ENCODE data around the gene UBA3. TPM values are rescaled to one million over a fixed set of nuclear protein-coding genes. Genes with fewer than 3 reads are reported as not detected.

UBA3 gene
- total and polyA plus RNA-seq, 3 donors from 2014 or later, result 39.8 to 56.2 (median 43.1) TPM

GRCh38 chr3:69092030-69092516 lies 11.9 kb upstream of the UBA3 start:
- Histone ChIP-seq H3K27me3 (no peaks in the 10 kb centered on the region), H3K27ac (peak overlapping the region; percentile 33 to 77), H3K36me3 (ENCODE audit: low read depth, missing control alignments) (no peaks in the 10 kb centered on the region), H3K9me3 (no peaks in the 10 kb centered on the region), H3K4me3 (no peak overlapping the region), H3K4me1 (peaks cover 54% of the 10 kb centered on the region)
- WGBS, 2 donors, result 40 to 41% methylated on average over 4 of the region's 4 CpGs
- intact Hi-C loops (cut with DNase I; ENCODE audit: low total_unique reads), result no loop called here
- DNase-seq, result no peak
- TF ChIP-seq POLR2A (IDR thresholded peaks at IDR 0.05) (no peak), CTCF (IDR thresholded peaks at IDR 0.05) (no peak)

- H3K4me1 ChIP-seq, result peaks cover 60% of the 10 kb centered on the region
- no peak for DNase-seq
- H3K27me3 ChIP-seq, result no peaks in the 10 kb centered on the region
- no peak overlapping the region for H3K4me3 ChIP-seq
- TF ChIP-seq CTCF (IDR thresholded peaks at IDR 0.05), result no peak
- H3K9me3 ChIP-seq, result no peaks in the 10 kb centered on the region
- intact Hi-C loops (cut with DNase I; ENCODE audit: low total_unique reads), result no loop called here
- 49 to 66% methylated on average over 5 of the region's 5 CpGs for WGBS, 2 donors
- H3K36me3 ChIP-seq (ENCODE audit: low read depth, missing control alignments), result no peaks in the 10 kb centered on the region
- H3K27ac ChIP-seq, result peak overlapping the region; percentile 33 to 77
These were observed 11.3 kb upstream of the UBA3 start for GRCh38 chr3:69091389-69092029.

- H3K4me3 ChIP-seq, result no peak overlapping the region
- no peaks in the 10 kb centered on the region for H3K36me3 ChIP-seq (ENCODE audit: low read depth, missing control alignments)
- H3K27me3 ChIP-seq, result no peaks in the 10 kb centered on the region
- H3K9me3 ChIP-seq, result no peaks in the 10 kb centered on the region
- H3K4me1 ChIP-seq, result peaks cover 60% of the 10 kb centered on the region
- TF ChIP-seq CTCF (IDR thresholded peaks at IDR 0.05), result no peak
- 71 to 72% methylated on average over 3 of the region's 3 CpGs for WGBS, 2 donors
- intact Hi-C loops (cut with DNase I; ENCODE audit: low total_unique reads), result no loop called here
- no peak overlapping the region for H3K27ac ChIP-seq
- DNase-seq, result no peak
These were observed 9.9 kb upstream of the UBA3 start for GRCh38 chr3:69090021-69090420.

- Histone ChIP-seq H3K36me3 (ENCODE audit: low read depth, missing control alignments) (no peaks in the 10 kb centered on the region), H3K4me3 (no peak overlapping the region), H3K27ac (no peak overlapping the region), H3K27me3 (no peaks in the 10 kb centered on the region), H3K9me3 (no peaks in the 10 kb centered on the region), H3K4me1 (peaks cover 50% of the 10 kb centered on the region)
- DNase-seq, result no peak
- 46 to 47% methylated on average over 2 of the region's 2 CpGs for WGBS, 2 donors
- TF ChIP-seq POLR2A (IDR thresholded peaks at IDR 0.05) (no peak), CTCF (IDR thresholded peaks at IDR 0.05) (no peak)
- intact Hi-C loops (cut with DNase I; ENCODE audit: low total_unique reads), result no loop called here
These were observed 7.9 kb upstream of the UBA3 start for GRCh38 chr3:69088063-69088462.
